Endothelial cell of umbilical vein (primary cell): ENCODE results near the gene NUP205. TPM values are rescaled to one million over a fixed set of nuclear protein-coding genes. Genes with fewer than 3 reads are reported as not detected.
A peak's percentile ranks its signal among the peaks of the same experiment; 100 is the strongest.

Experiments
- BruUV-seq: library from RNA; stranded (reverse); fragments of 400-500 nt; replicated peaks from 2 replicates; lab custom pipeline; 2021; lab: Mats Ljungman, UMichigan
- CTCF ChIA-PET: fragments of 300-600, 350-600 bp; sonication (Branson Sonifier 250); formaldehyde crosslinking; loops from one replicate; lab custom pipeline; 2021; ENCODE audit warnings: antibody characterized with exemption, inconsistent platforms; lab: Charles Lee
- POLR2A ChIA-PET: fragments of 300-600, 350-600 bp; sonication (Branson Sonifier 250); formaldehyde crosslinking; loops from one replicate; lab custom pipeline; 2021; ENCODE audit warnings: antibody characterized with exemption, inconsistent platforms; lab: Charles Lee
- DNase-seq: peaks from one replicate; pipeline ENCODE4 v3.0.0-alpha.2; 2011; ENCODE audit warnings: low read depth, low spot score
- FAIRE-seq: peaks from 2 replicates; lab custom pipeline; 2011; peaks lifted over from hg19 to GRCh38; lab: Jason Lieb, UNC
- H2AFZ ChIP-seq: 2 replicates; pipeline ENCODE4 v1.6.0; 2012; ENCODE audit warnings: low read depth, low read length, control low read depth, inconsistent platforms
- H3K27ac ChIP-seq: 2 replicates; pipeline ENCODE4 v1.5.1; 2011; ENCODE audit warnings: low read depth, mild to moderate bottlenecking, control low read depth, low read length, moderate library complexity; ENCODE audit not compliant: insufficient read depth
- H3K27me3 ChIP-seq, 2 experiments: 2 replicates each; pipeline versions ENCODE4 v1.6.0 to v1.6.1; 2011; ENCODE audit warnings: low read length in 2 of 2, mixed read lengths in 1 of 2; ENCODE audit not compliant: control insufficient read depth in 2 of 2, insufficient read depth in 2 of 2
- H3K36me3 ChIP-seq, 2 experiments: 2 replicates in 1 of 2; 3 replicates in 1 of 2; pipeline ENCODE4 v1.5.1; 2011; ENCODE audit warnings: low read length in 2 of 2, mild to moderate bottlenecking in 1 of 2, moderate library complexity in 1 of 2; ENCODE audit not compliant: control insufficient read depth in 2 of 2, insufficient read depth in 2 of 2; ENCODE audit errors: extremely low read depth in 1 of 2
- H3K4me1 ChIP-seq: 3 replicates; pipeline ENCODE4 v1.5.1; 2011; ENCODE audit warnings: mild to moderate bottlenecking, low read length; ENCODE audit not compliant: control insufficient read depth, insufficient read depth; ENCODE audit errors: extremely low read depth
- H3K4me2 ChIP-seq: 2 replicates; pipeline ENCODE4 v1.6.1; 2011; ENCODE audit warnings: low read length, control low read depth, mixed read lengths; ENCODE audit not compliant: insufficient read depth
- H3K4me3 ChIP-seq, 3 experiments: fragments of 200-600 bp in 1 of 3; sonication (generic), shearing (Covaris generic) in 1 of 3; replicated peaks in 1 of 3; 2 replicates each; pipeline ENCODE4 v1.5.1; 2011 to 2016; ENCODE audit warnings: control low read depth in 3 of 3, low read length in 3 of 3, mild to moderate bottlenecking in 2 of 3, inconsistent platforms in 1 of 3, low read depth in 1 of 3, moderate library complexity in 1 of 3; ENCODE audit not compliant: insufficient read depth in 1 of 3
- H3K79me2 ChIP-seq: 2 replicates; pipeline ENCODE4 v1.6.0; 2012; ENCODE audit warnings: low read length, inconsistent platforms; ENCODE audit not compliant: control insufficient read depth, insufficient read depth
- H3K9ac ChIP-seq: replicated peaks from 2 replicates; pipeline ENCODE3; 2011; ENCODE audit warnings: low read length, control low read depth; ENCODE audit not compliant: insufficient read depth; ENCODE audit errors: extremely low read depth
- H3K9me1 ChIP-seq: replicated peaks from 3 replicates; pipeline ENCODE4 v1.6.0; 2011; ENCODE audit warnings: mild to moderate bottlenecking, low read length; ENCODE audit not compliant: control insufficient read depth, insufficient read depth; ENCODE audit errors: extremely low read depth
- H3K9me3 ChIP-seq: replicated peaks from 2 replicates; pipeline ENCODE4 v1.5.1; 2012; ENCODE audit warnings: low read length, inconsistent platforms; ENCODE audit not compliant: control insufficient read depth, insufficient read depth
- H4K20me1 ChIP-seq: replicated peaks from 2 replicates; pipeline ENCODE3; 2011; ENCODE audit warnings: mild to moderate bottlenecking, low read length; ENCODE audit not compliant: control insufficient read depth, insufficient read depth; ENCODE audit errors: extremely low read depth
- EZH2 ChIP-seq: IDR thresholded peaks from 2 replicates; pipeline ENCODE4 v1.6.1; 2012; ENCODE audit warnings: borderline replicate concordance, low read depth, mild to moderate bottlenecking, moderate library complexity, low read length, inconsistent platforms; ENCODE audit not compliant: severe bottlenecking
- FOS ChIP-seq: IDR thresholded peaks from 2 replicates; pipeline ENCODE4 v1.6.1; 2011; ENCODE audit warnings: mild to moderate bottlenecking, low read length, moderate library complexity, borderline replicate concordance; ENCODE audit not compliant: insufficient read depth
- GATA2 ChIP-seq: IDR thresholded peaks from 2 replicates; pipeline ENCODE4 v1.7.0; 2011; ENCODE audit warnings: low read depth, mild to moderate bottlenecking, moderate library complexity, mixed read lengths, low read length; ENCODE audit not compliant: insufficient read length, insufficient read depth
- JUN ChIP-seq: IDR thresholded peaks from 2 replicates; pipeline ENCODE4 v1.6.1; 2011; ENCODE audit warnings: borderline replicate concordance, low read depth; ENCODE audit not compliant: insufficient read length, insufficient read depth
- MYC ChIP-seq: IDR thresholded peaks from one replicate; pipeline ENCODE4 v1.6.1; 2011; ENCODE audit warnings: mild to moderate bottlenecking, low read depth, low read length
- POLR2A ChIP-seq: IDR thresholded peaks from 2 replicates; pipeline ENCODE4 v1.6.1; 2012; ENCODE audit warnings: low read depth, mild to moderate bottlenecking, control low read depth, low read length
- POLR2AphosphoS5 ChIP-seq: IDR thresholded peaks from 2 replicates; pipeline ENCODE4 v1.6.1; 2012; ENCODE audit warnings: low read depth, mild to moderate bottlenecking, control low read depth, low read length, moderate library complexity; ENCODE audit not compliant: insufficient read depth
- dilution Hi-C: fragments of 300-500 bp; cut with MboI; formaldehyde crosslinking; loops from one replicate; pipeline ENCODE4 v1.15.0; 2019; ENCODE audit warnings: low sequenced_read_pairs; ENCODE audit not compliant: extremely low pct_ligation_motif_present
- intact Hi-C: fragments of 100-400 bp; cut with micrococcal nuclease; formaldehyde crosslinking; loops from one replicate; pipeline ENCODE4 v1.10.0; 2022
- polyA plus RNA-seq, 4 experiments: library from polyadenylated mRNA; depleted of rRNA in 3 of 4; stranded (reverse) in 3 of 4; unstranded in 1 of 4; fragments of >200 nt; gene quantifications; 2 replicates each; pipeline versions ENCODE4 v1.2.1 to v1.2.3, GENCODE V29; 2011 to 2012; ENCODE audit warnings: missing spikeins in 1 of 4
- total RNA-seq: library from RNA; stranded (reverse); gene quantifications from 2 replicates; pipeline ENCODE4 v1.2.3, GENCODE V29; 2021
- TF ChIP-seq, protein P1 (sequence below), 2 donors: IDR thresholded peaks; 1 replicate in 1 of 2; 2 replicates in 1 of 2; pipeline ENCODE4 v1.5.1; 2011; ENCODE audit warnings: low read length in 2 of 2, mild to moderate bottlenecking in 2 of 2, moderate library complexity in 2 of 2, control low read depth in 1 of 2, inconsistent platforms in 1 of 2, low read depth in 1 of 2; ENCODE audit not compliant: insufficient read depth in 1 of 2; ENCODE audit errors: extremely low read depth in 1 of 2
- TF ChIP-seq, protein P2 (sequence below): IDR thresholded peaks from 2 replicates; pipeline ENCODE4 v1.6.1; 2011; ENCODE audit not compliant: insufficient read depth, insufficient read length

Gene NUP205
- total and polyA plus RNA-seq, 2 donors (not counting 3 experiments of a cell fraction or from before 2014, with no cell fraction given): 48.8 to 81.3 TPM

DNA sequence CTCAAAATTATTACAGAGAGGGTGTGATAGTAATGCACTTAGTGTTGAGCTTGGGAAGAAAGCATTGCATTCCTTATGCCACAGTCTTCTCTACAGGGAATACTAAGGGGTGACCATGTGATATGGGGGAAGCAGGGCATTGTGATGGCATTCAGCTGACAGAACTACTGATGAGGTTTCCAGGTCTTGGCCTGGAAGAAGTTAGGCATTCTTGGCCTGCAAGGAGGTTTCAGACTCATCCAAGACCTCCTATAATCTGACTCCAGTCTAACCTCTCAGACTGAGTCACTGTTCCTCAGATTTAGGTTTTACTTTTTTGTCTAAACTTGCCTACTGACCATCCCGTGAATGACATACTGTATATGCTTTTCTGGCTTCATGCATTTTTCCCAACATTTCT lies 112.5 kb downstream of the NUP205 start:
- intact Hi-C loops (loop anchor here (5.0 kb wide), 1 partner anchor 252 kb away; no protein-coding TSS in a partner anchor), dilution Hi-C loops (no loop called here)
- POLR2A ChIA-PET: no interaction called here

More for the DNA sequence above, 112.5 kb downstream of the NUP205 start:
- H3K27ac ChIP-seq: no peak overlapping the region
- H3K4me1 ChIP-seq: peaks cover 24% of the 10 kb centered on the region
- FAIRE-seq: no peak
- no peak overlapping the region for H3K9ac ChIP-seq
- no peaks in the 10 kb centered on the region for H3K9me1 ChIP-seq
- CTCF ChIA-PET: interaction anchor here (1.1 to 4.9 kb wide), 7 partner anchors 13 to 395 kb away, joined by 3 to 53 read pairs (median 4); no protein-coding TSS in a partner anchor
- H3K4me2 ChIP-seq: peak overlapping the region; percentile 28
- H4K20me1 ChIP-seq: no peaks in the 10 kb centered on the region
- H3K79me2 ChIP-seq: peaks cover 52% of the 10 kb centered on the region
- H3K27me3 ChIP-seq: no peaks in the 10 kb centered on the region
- no peaks in the 10 kb centered on the region for H3K9me3 ChIP-seq
- no TSS peak for BruUV-seq
- peaks cover 0 to 5% of the 10 kb centered on the region in 2 experiments for H3K36me3 ChIP-seq
- H2AFZ ChIP-seq: peak overlapping the region; percentile 11
- no peak for DNase-seq
- H3K4me3 ChIP-seq: no peak overlapping the region
- TF ChIP-seq, protein P1, sequence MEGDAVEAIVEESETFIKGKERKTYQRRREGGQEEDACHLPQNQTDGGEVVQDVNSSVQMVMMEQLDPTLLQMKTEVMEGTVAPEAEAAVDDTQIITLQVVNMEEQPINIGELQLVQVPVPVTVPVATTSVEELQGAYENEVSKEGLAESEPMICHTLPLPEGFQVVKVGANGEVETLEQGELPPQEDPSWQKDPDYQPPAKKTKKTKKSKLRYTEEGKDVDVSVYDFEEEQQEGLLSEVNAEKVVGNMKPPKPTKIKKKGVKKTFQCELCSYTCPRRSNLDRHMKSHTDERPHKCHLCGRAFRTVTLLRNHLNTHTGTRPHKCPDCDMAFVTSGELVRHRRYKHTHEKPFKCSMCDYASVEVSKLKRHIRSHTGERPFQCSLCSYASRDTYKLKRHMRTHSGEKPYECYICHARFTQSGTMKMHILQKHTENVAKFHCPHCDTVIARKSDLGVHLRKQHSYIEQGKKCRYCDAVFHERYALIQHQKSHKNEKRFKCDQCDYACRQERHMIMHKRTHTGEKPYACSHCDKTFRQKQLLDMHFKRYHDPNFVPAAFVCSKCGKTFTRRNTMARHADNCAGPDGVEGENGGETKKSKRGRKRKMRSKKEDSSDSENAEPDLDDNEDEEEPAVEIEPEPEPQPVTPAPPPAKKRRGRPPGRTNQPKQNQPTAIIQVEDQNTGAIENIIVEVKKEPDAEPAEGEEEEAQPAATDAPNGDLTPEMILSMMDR (IDR thresholded peaks at IDR 0.05; ENCODE audit: extremely low read depth in 1 of 2, insufficient read depth in 1 of 2, low read depth in 1 of 2, low read length in 2 of 2): no peak
- no peak for TF ChIP-seq GATA2
- TF ChIP-seq JUN: no peak
- no peak for TF ChIP-seq FOS
- TF ChIP-seq POLR2A: no peak
- no peak for TF ChIP-seq MYC
- TF ChIP-seq EZH2: no peak
- TF ChIP-seq, protein P2, sequence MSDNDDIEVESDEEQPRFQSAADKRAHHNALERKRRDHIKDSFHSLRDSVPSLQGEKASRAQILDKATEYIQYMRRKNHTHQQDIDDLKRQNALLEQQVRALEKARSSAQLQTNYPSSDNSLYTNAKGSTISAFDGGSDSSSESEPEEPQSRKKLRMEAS: no peak
- TF ChIP-seq POLR2AphosphoS5: no peak
